ENCODE data around the gene DGKA. TPM values are rescaled to one million over a fixed set of nuclear protein-coding genes. Genes with fewer than 3 reads are reported as not detected.
"Not testable (repeated sequence)": the region's sequence is repeated elsewhere in the genome, so short reads cannot be mapped to it uniquely, and the experiment has no call there.

DGKA gene
- total RNA-seq, 1 donor from 2014 or later: 272 TPM

GRCh38 chr12:55984861-55985260, 53.9 kb downstream of the DGKA start:
- DNase-seq (ENCODE audit: low read depth): no peak
- TF ChIP-seq CTCF (conservative IDR thresholded peaks at IDR 0.05; ENCODE audit: low read depth, low read length): no peak
- no peak overlapping the region for H3K4me3 ChIP-seq (ENCODE audit: low read depth, low read length)

GRCh38 chr12:55985341-55985740, 54.4 kb downstream of the DGKA start:
- no peak overlapping the region for H3K4me3 ChIP-seq (ENCODE audit: low read depth, low read length)
- DNase-seq (ENCODE audit: low read depth): no peak
- no peak for TF ChIP-seq CTCF (conservative IDR thresholded peaks at IDR 0.05; ENCODE audit: low read depth, low read length)

- DNase-seq (ENCODE audit: low read depth); H3K4me3 ChIP-seq (ENCODE audit: low read depth, low read length): not testable (repeated sequence)
Observed at GRCh38 chr12:55985976-55986375, 55.0 kb downstream of the DGKA start.

- no peak for DNase-seq (ENCODE audit: low read depth)
- no peak for TF ChIP-seq CTCF (conservative IDR thresholded peaks at IDR 0.05; ENCODE audit: low read depth, low read length)
- H3K4me3 ChIP-seq (ENCODE audit: low read depth, low read length): no peak overlapping the region
Observed at GRCh38 chr12:55991110-55991509, 60.1 kb downstream of the DGKA start.

GRCh38 chr12:55993230-55993853, 62.4 kb downstream of the DGKA start:
- DNase-seq (ENCODE audit: low read depth): no peak
- H3K4me3 ChIP-seq (ENCODE audit: low read depth, low read length): no peak overlapping the region
- TF ChIP-seq CTCF (conservative IDR thresholded peaks at IDR 0.05; ENCODE audit: low read depth, low read length): no peak

GRCh38 chr12:55995366-55995765, 64.4 kb downstream of the DGKA start:
- no peak for TF ChIP-seq CTCF (conservative IDR thresholded peaks at IDR 0.05; ENCODE audit: low read depth, low read length)
- no peak overlapping the region for H3K4me3 ChIP-seq (ENCODE audit: low read depth, low read length)
- no peak for DNase-seq (ENCODE audit: low read depth)

- peak; percentile 87 for TF ChIP-seq CTCF (conservative IDR thresholded peaks at IDR 0.05; ENCODE audit: low read depth, low read length)
- no peak for DNase-seq (ENCODE audit: low read depth)
- H3K4me3 ChIP-seq (ENCODE audit: low read depth, low read length): peak overlapping the region; percentile 83
Observed at GRCh38 chr12:55996201-55996714, 65.3 kb downstream of the DGKA start.
